HepG2 (cell line): ENCODE data around the gene CLTA. TPM values are rescaled to one million over a fixed set of nuclear protein-coding genes. Genes with fewer than 3 reads are reported as not detected.

ENCODE experiments used
- CBX1 ChIP-seq: IDR thresholded peaks from one replicate; pipeline ENCODE4 v1.6.1; 2016; ENCODE audit warnings: antibody characterized with exemption, low read depth
- CHD2 ChIP-seq: IDR thresholded peaks from 2 replicates; pipeline ENCODE4 v1.6.1; 2011; ENCODE audit warnings: low read depth, low read length, improper control_type of control experiment
- FLYWCH1 ChIP-seq: sonication (generic); formaldehyde crosslinking; IDR thresholded peaks from 2 replicates; pipeline ENCODE4 v1.8.1; 2023; ENCODE audit warnings: mild to moderate bottlenecking, missing genetic modification reagents
- FOXJ3 ChIP-seq: sonication (generic); formaldehyde crosslinking; IDR thresholded peaks from 2 replicates; pipeline ENCODE4 v1.4.0; 2020; ENCODE audit warnings: missing genetic modification reagents, mild to moderate bottlenecking, borderline replicate concordance
- HNRNPLL ChIP-seq: fragments of 200-400 bp; formaldehyde crosslinking; IDR thresholded peaks from 2 replicates; pipeline ENCODE4 v1.6.1; 2017; ENCODE audit warnings: mild to moderate bottlenecking, low read depth, low read length; ENCODE audit not compliant: poor library complexity, severe bottlenecking
- MTA3 ChIP-seq: sonication (generic); formaldehyde crosslinking; IDR thresholded peaks from 2 replicates; pipeline ENCODE4 v1.4.0; 2020; ENCODE audit warnings: missing genetic modification reagents
- NR2F2 ChIP-seq: IDR thresholded peaks from 2 replicates; pipeline ENCODE4 v1.6.1; 2012; ENCODE audit warnings: low read depth, inconsistent platforms, borderline replicate concordance
- PRPF4 ChIP-seq: fragments of 200-400 bp; formaldehyde crosslinking; IDR thresholded peaks from 2 replicates; pipeline ENCODE4 v1.6.1; 2016; ENCODE audit warnings: low read length, low read depth; ENCODE audit not compliant: poor library complexity, severe bottlenecking
- RBFOX2 ChIP-seq: fragments of 200-400 bp; formaldehyde crosslinking; IDR thresholded peaks from 2 replicates; pipeline ENCODE4 v1.6.1; 2017; ENCODE audit warnings: low read depth, mild to moderate bottlenecking, low read length
- RFX1 ChIP-seq: fragments of 450-650 bp; IDR thresholded peaks from 2 replicates; pipeline ENCODE4 v1.6.1; 2017
- SATB2 ChIP-seq: sonication (generic); formaldehyde crosslinking; IDR thresholded peaks from 2 replicates; pipeline ENCODE4 v1.5.0; 2020; ENCODE audit warnings: missing genetic modification reagents
- SIX4 ChIP-seq: sonication (generic); formaldehyde crosslinking; IDR thresholded peaks from 2 replicates; pipeline ENCODE4 v1.4.0; 2020; ENCODE audit warnings: missing genetic modification reagents
- ZBTB1 ChIP-seq: sonication (generic); formaldehyde crosslinking; IDR thresholded peaks from 2 replicates; pipeline ENCODE4 v1.4.0; 2020; ENCODE audit warnings: missing genetic modification reagents, borderline replicate concordance
- ZBTB14 ChIP-seq: sonication (generic); formaldehyde crosslinking; IDR thresholded peaks from 2 replicates; pipeline ENCODE4 v1.4.0; 2020; ENCODE audit warnings: missing genetic modification reagents
- ZBTB33 ChIP-seq: sonication (generic); formaldehyde crosslinking; IDR thresholded peaks from 2 replicates; pipeline ENCODE4 v1.4.0; 2020; ENCODE audit warnings: missing genetic modification reagents
- ZNF136 ChIP-seq: sonication (generic); formaldehyde crosslinking; IDR thresholded peaks from 2 replicates; pipeline ENCODE4 v1.8.1; 2022; ENCODE audit warnings: low read depth, mild to moderate bottlenecking, moderate library complexity, missing genetic modification reagents
- ZNF234 ChIP-seq: sonication (generic); formaldehyde crosslinking; conservative IDR thresholded peaks from 2 replicates; pipeline ENCODE4 v1.5.1; 2020; ENCODE audit warnings: mild to moderate bottlenecking, missing genetic modification reagents
- ZNF24 ChIP-seq: fragments of 450-650 bp; IDR thresholded peaks from 2 replicates; pipeline ENCODE4 v1.6.1; 2017; ENCODE audit warnings: antibody characterized with exemption, mild to moderate bottlenecking
- ZNF292 ChIP-seq: sonication (generic); formaldehyde crosslinking; IDR thresholded peaks from 2 replicates; pipeline ENCODE4 v1.8.1; 2022; ENCODE audit warnings: mild to moderate bottlenecking, low read depth, missing genetic modification reagents, borderline replicate concordance
- ZNF326 ChIP-seq: sonication (generic); formaldehyde crosslinking; IDR thresholded peaks from 2 replicates; pipeline ENCODE4 v1.4.0; 2020; ENCODE audit warnings: missing genetic modification reagents, borderline replicate concordance
- ZNF430 ChIP-seq: sonication (generic); formaldehyde crosslinking; IDR thresholded peaks from 2 replicates; pipeline ENCODE4 v1.9.0; 2021; ENCODE audit warnings: mild to moderate bottlenecking, missing genetic modification reagents
- ZNF44 ChIP-seq: sonication (generic); formaldehyde crosslinking; IDR thresholded peaks from 2 replicates; pipeline ENCODE4 v1.5.1; 2020; ENCODE audit warnings: mild to moderate bottlenecking, missing genetic modification reagents
- ZNF546 ChIP-seq: sonication (generic); formaldehyde crosslinking; conservative IDR thresholded peaks from 2 replicates; pipeline ENCODE4 v1.8.1; 2023; ENCODE audit warnings: mild to moderate bottlenecking, missing genetic modification reagents
- ZNF562 ChIP-seq: sonication (generic); formaldehyde crosslinking; IDR thresholded peaks from 2 replicates; pipeline ENCODE4 v1.8.0; 2022; ENCODE audit warnings: missing genetic modification reagents, borderline replicate concordance
- ZNF704 ChIP-seq: sonication (generic); formaldehyde crosslinking; IDR thresholded peaks from 2 replicates; pipeline ENCODE4 v1.8.1; 2023; ENCODE audit warnings: mild to moderate bottlenecking, inconsistent platforms, moderate library complexity, missing genetic modification reagents, borderline replicate concordance
- ZNF781 ChIP-seq: sonication (generic); formaldehyde crosslinking; IDR thresholded peaks from 2 replicates; pipeline ENCODE4 v1.5.1; 2020; ENCODE audit warnings: borderline replicate concordance, mild to moderate bottlenecking, missing genetic modification reagents; ENCODE audit errors: not compliant biosample characterization
- ZSCAN9 ChIP-seq: IDR thresholded peaks from 2 replicates; pipeline ENCODE4 v1.6.1; 2016; ENCODE audit warnings: borderline replicate concordance
- polyA plus RNA-seq, 8 experiments: library from polyadenylated mRNA; depleted of rRNA in 3 of 8; stranded (reverse) in 7 of 8; unstranded in 1 of 8; fragments of >200 nt; fragmentation: Illumina TruSeq in 4 of 8; extraction: Trizol in 4 of 8; gene quantifications; 2 replicates each; pipeline versions ENCODE4 v1.2.1 to v1.2.3, GENCODE V29; 2011 to 2016; ENCODE audit warnings: low read depth in 4 of 8, missing spikeins in 1 of 8, mixed read lengths in 1 of 8; ENCODE audit not compliant: insufficient read depth in 1 of 8
- total RNA-seq, 5 experiments: library from RNA; depleted of rRNA; stranded (reverse); fragments of >200 nt; fragmentation: Illumina TruSeq; extraction: Trizol; gene quantifications; 2 replicates each; pipeline ENCODE4 v1.2.3, GENCODE V29; 2016; ENCODE audit warnings: low read depth in 1 of 5

The CLTA gene
- total and polyA plus RNA-seq, 2 of the 13 experiments (the other 11 are each of a cell fraction or from before 2014, with no cell fraction given) = 143 to 222 TPM

- TF ChIP-seq PRPF4 (no peak), FLYWCH1 (CRISPR knock-in tag) (no peak), NR2F2 (no peak), ZNF24 (no peak), ZNF292 (peak; percentile 81), ZNF546 (CRISPR knock-in tag) (peak; percentile 76; the same call in 1 of the 2 replicates), ZNF781 (CRISPR knock-in tag) (peak; percentile 22), HNRNPLL (peak; percentile 58), RFX1 (no peak), ZBTB33 (CRISPR knock-in tag) (no peak), ZSCAN9 (CRISPR knock-in tag) (no peak; the same call in 1 of the 2 replicates), SIX4 (CRISPR knock-in tag) (0 out of 2 replicates have a peak, but pooled peaks have one; percentile 18), ZBTB14 (CRISPR knock-in tag) (no peak), ZNF136 (no peak), ZNF430 (peak; percentile 50; the same call in 1 of the 2 replicates), ZNF704 (peak; percentile 93; the same call in 1 of the 2 replicates), MTA3 (no peak), ZNF234 (CRISPR knock-in tag) (no peak), ZBTB1 (CRISPR knock-in tag) (no peak), SATB2 (0 out of 2 replicates have a peak, but pooled peaks have one; percentile 65), ZNF326 (CRISPR knock-in tag) (no peak), ZNF44 (CRISPR knock-in tag) (0 out of 2 replicates have a peak, but pooled peaks have one; percentile 53), CBX1 (no peak), FOXJ3 (CRISPR knock-in tag) (peak; percentile 59; the same call in 1 of the 2 replicates), ZNF562 (no peak), CHD2 (no peak), RBFOX2 (peak; percentile 95)
These were observed at the start of gene CLTA (continued) for GRCh38 chr9:36190388-36191289.
